CD14-positive monocyte (primary cell): ENCODE measurements around the gene MUC6. TPM values are rescaled to one million over a fixed set of nuclear protein-coding genes. Genes with fewer than 3 reads are reported as not detected.

Experiments
- DNase-seq, 3 donors: peaks; one replicate each; pipeline ENCODE4 v3.0.0-alpha.2; 2011 to 2022
- H2AFZ ChIP-seq: 2 replicates; pipeline ENCODE4 v1.6.0; 2012; ENCODE audit warnings: mild to moderate bottlenecking, low read depth, low read length, inconsistent platforms; ENCODE audit not compliant: insufficient read depth, poor library complexity, severe bottlenecking
- H3K27ac ChIP-seq, 2 donors: 1 replicate in 1 of 2; 2 replicates in 1 of 2; pipeline ENCODE4 v1.5.1; 2012 to 2013; ENCODE audit warnings: low read length in 2 of 2, control low read depth in 1 of 2, inconsistent platforms in 1 of 2, low read depth in 1 of 2, mild to moderate bottlenecking in 1 of 2
- H3K27me3 ChIP-seq, 2 donors: one replicate each; pipeline versions ENCODE4 v1.6.0 to v1.6.1; 2011 to 2013; ENCODE audit warnings: low read length in 2 of 2; ENCODE audit not compliant: control insufficient read depth in 2 of 2, insufficient read depth in 2 of 2
- H3K36me3 ChIP-seq, 2 donors: replicated peaks in 1 of 2; 1 replicate in 1 of 2; 2 replicates in 1 of 2; pipeline versions ENCODE4 v1.5.1 to v1.6.1; 2012 to 2013; ENCODE audit warnings: low read length in 2 of 2, control low read depth in 1 of 2, inconsistent platforms in 1 of 2, mild to moderate bottlenecking in 1 of 2; ENCODE audit not compliant: insufficient read depth in 2 of 2, control insufficient read depth in 1 of 2
- H3K4me1 ChIP-seq, 2 donors: 1 replicate in 1 of 2; 2 replicates in 1 of 2; pipeline versions ENCODE4 v1.5.1 to v1.6.1; 2012 to 2013; ENCODE audit warnings: low read length in 2 of 2, control low read depth in 1 of 2, inconsistent platforms in 1 of 2, mild to moderate bottlenecking in 1 of 2, moderate library complexity in 1 of 2; ENCODE audit not compliant: insufficient read depth in 2 of 2, control insufficient read depth in 1 of 2
- H3K4me2 ChIP-seq: replicated peaks from 2 replicates; pipeline ENCODE3; 2012; ENCODE audit warnings: low read length, moderate library complexity, mild to moderate bottlenecking; ENCODE audit not compliant: poor library complexity, severe bottlenecking; ENCODE audit errors: extremely low read depth
- H3K4me3 ChIP-seq, 3 experiments: fragments of 200-600 bp in 1 of 3; sonication (generic) in 1 of 3; replicated peaks in 1 of 3; 1 replicate in 2 of 3; 2 replicates in 1 of 3; pipeline ENCODE4 v1.5.1; 2011 to 2013; ENCODE audit warnings: low read length in 3 of 3, mild to moderate bottlenecking in 3 of 3, control low read depth in 2 of 3, low read depth in 2 of 3, inconsistent platforms in 1 of 3, moderate library complexity in 1 of 3
- H3K79me2 ChIP-seq: 2 replicates; pipeline ENCODE4 v1.6.0; 2012; ENCODE audit warnings: mild to moderate bottlenecking, control low read depth, inconsistent platforms, low read length, moderate library complexity; ENCODE audit not compliant: insufficient read depth
- H3K9ac ChIP-seq: 2 replicates; pipeline ENCODE4 v1.6.0; 2017; ENCODE audit warnings: low read length, mild to moderate bottlenecking; ENCODE audit not compliant: insufficient read depth, poor library complexity, severe bottlenecking
- H3K9me3 ChIP-seq, 2 donors: replicated peaks in 1 of 2; 1 replicate in 1 of 2; 2 replicates in 1 of 2; pipeline versions ENCODE4 v1.5.1 to v1.6.1; 2012 to 2013; ENCODE audit warnings: low read length in 2 of 2, control low read depth in 1 of 2; ENCODE audit not compliant: control insufficient read depth in 1 of 2, insufficient read depth in 1 of 2
- H4K20me1 ChIP-seq: 2 replicates; pipeline ENCODE4 v1.6.0; 2012; ENCODE audit warnings: mild to moderate bottlenecking, low read length, control low read depth, moderate library complexity; ENCODE audit not compliant: insufficient read depth
- H3K27ac Mint-ChIP-seq, 7 donors: one replicate each; pipeline ENCODE4 v1.8.0; 2020; ENCODE audit warnings: mild to moderate bottlenecking in 7 of 7, mixed read lengths in 7 of 7, moderate library complexity in 6 of 7, inconsistent platforms in 2 of 7
- H3K27me3 Mint-ChIP-seq, 3 donors: one replicate each; pipeline ENCODE4 v1.8.0; 2021 to 2022; ENCODE audit warnings: low read depth in 3 of 3, mild to moderate bottlenecking in 3 of 3, mixed read lengths in 3 of 3, moderate library complexity in 3 of 3, inconsistent platforms in 1 of 3
- H3K36me3 Mint-ChIP-seq, 2 donors: one replicate each; pipeline ENCODE4 v1.8.0; 2020; ENCODE audit warnings: mixed read lengths in 2 of 2, inconsistent platforms in 1 of 2, mild to moderate bottlenecking in 1 of 2
- H3K4me1 Mint-ChIP-seq: one replicate; pipeline ENCODE4 v1.8.0; 2020; ENCODE audit warnings: mild to moderate bottlenecking, mixed read lengths
- H3K4me3 Mint-ChIP-seq, 2 donors: one replicate each; pipeline ENCODE4 v1.8.0; 2020; ENCODE audit warnings: mild to moderate bottlenecking in 2 of 2, mixed read lengths in 2 of 2, moderate library complexity in 1 of 2
- H3K9me3 Mint-ChIP-seq, 7 donors: one replicate each; pipeline ENCODE4 v1.8.0; 2020 to 2022; ENCODE audit warnings: mixed read lengths in 7 of 7, mild to moderate bottlenecking in 6 of 7, moderate library complexity in 6 of 7, inconsistent platforms in 2 of 7
- WGBS: methylation state at CpG from one replicate; pipeline ENCODE4 v1.1.5; 2013; ENCODE audit warnings: missing lambda C conversion rate; ENCODE audit not compliant: insufficient coverage; 5-methylcytosine and 5-hydroxymethylcytosine counted together
- intact Hi-C, 2 donors: fragments of 100-400 bp; cut with micrococcal nuclease; formaldehyde crosslinking; loops; one replicate each; pipeline versions ENCODE4 v1.15.0 to v1.15.1; 2023
- polyA plus RNA-seq, 3 donors: library from polyadenylated mRNA; depleted of rRNA in 1 of 3; unstranded in 2 of 3; stranded (reverse) in 1 of 3; fragments of 300-500 nt in 2 of 3; fragments of >200 nt in 1 of 3; fragmentation: Illumina TruSeq in 2 of 3; gene quantifications; 1 replicate in 2 of 3; 2 replicates in 1 of 3; pipeline ENCODE4 v1.2.3, GENCODE V29; 2012 to 2021
- TF ChIP-seq, protein P1 (sequence below): fragments of 200-600 bp; IDR thresholded peaks from one replicate; pipeline ENCODE4 v1.8.0; 2022; ENCODE audit warnings: antibody characterized with exemption, mild to moderate bottlenecking

The MUC6 gene
- polyA plus RNA-seq, 3 donors: not detected

DNA sequence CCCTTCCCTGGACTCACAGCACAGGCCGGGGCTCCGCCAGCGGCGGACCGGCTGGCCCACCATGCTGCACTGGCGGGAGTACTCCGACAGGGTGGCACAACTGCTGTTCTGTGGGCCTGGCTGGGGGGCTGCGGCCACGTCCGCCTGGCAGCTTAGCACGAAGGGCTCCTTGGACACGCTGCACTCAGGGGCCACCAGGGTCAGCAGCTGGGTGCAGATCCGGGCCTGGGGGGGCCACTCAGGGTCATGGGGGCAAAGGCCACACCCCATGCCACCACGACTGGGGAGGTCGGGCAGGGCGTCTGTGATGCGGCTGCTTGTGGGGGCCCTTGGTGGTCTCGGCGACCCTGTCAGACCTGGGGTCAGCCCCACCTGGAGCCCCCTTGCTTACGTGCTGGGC, 6.0 kb downstream of the MUC6 start:
- intact Hi-C loops: no loop called here
- Histone ChIP-seq H3K4me1 (no peaks in the 10 kb centered on the region), H2AFZ (no peak overlapping the region), H3K36me3 (no peaks in the 10 kb centered on the region), H3K27me3 (no peaks in the 10 kb centered on the region), H3K9ac (no peak overlapping the region), H3K4me2 (no peak overlapping the region), H3K4me3 (no peak overlapping the region), H3K9me3 (no peaks in the 10 kb centered on the region), H3K79me2 (no peaks in the 10 kb centered on the region), H4K20me1 (no peaks in the 10 kb centered on the region), H3K27ac (no peak overlapping the region)
- Mint-ChIP-seq H3K27ac (no peak overlapping the region), H3K27me3 (peaks cover 0 to 3% (median 2%) of the 10 kb centered on the region in 3 donors), H3K4me3 (no peak overlapping the region), H3K9me3 (peaks cover 0 to 6% (median 2%) of the 10 kb centered on the region in 7 donors), H3K36me3 (no peaks in the 10 kb centered on the region), H3K4me1 (no peaks in the 10 kb centered on the region)
- TF ChIP-seq, protein P1, sequence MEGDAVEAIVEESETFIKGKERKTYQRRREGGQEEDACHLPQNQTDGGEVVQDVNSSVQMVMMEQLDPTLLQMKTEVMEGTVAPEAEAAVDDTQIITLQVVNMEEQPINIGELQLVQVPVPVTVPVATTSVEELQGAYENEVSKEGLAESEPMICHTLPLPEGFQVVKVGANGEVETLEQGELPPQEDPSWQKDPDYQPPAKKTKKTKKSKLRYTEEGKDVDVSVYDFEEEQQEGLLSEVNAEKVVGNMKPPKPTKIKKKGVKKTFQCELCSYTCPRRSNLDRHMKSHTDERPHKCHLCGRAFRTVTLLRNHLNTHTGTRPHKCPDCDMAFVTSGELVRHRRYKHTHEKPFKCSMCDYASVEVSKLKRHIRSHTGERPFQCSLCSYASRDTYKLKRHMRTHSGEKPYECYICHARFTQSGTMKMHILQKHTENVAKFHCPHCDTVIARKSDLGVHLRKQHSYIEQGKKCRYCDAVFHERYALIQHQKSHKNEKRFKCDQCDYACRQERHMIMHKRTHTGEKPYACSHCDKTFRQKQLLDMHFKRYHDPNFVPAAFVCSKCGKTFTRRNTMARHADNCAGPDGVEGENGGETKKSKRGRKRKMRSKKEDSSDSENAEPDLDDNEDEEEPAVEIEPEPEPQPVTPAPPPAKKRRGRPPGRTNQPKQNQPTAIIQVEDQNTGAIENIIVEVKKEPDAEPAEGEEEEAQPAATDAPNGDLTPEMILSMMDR: no peak
- 82% methylated on average over 20 of the region's 20 CpGs for WGBS
- no peak for DNase-seq

DNA sequence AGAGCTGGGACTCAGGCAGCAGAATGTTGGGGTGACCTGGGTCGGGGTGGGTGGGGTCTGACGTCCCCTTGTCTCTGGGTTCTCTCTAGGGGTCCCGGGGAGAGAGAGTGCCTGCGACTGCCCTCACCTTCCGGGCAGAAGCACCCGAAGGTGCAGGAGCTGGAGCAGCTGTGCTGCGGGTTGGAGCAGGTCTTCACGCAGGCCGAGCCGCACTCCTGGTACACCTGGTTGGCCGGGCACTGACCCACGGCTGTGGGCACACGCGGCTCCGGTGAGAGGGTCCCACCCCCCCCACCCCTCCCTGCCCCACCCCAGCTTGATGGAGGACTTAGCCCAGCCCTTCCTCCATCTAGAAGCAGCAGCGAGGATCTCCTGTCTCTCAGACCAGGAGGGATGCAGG, 6.4 kb downstream of the MUC6 start:
- H3K36me3 ChIP-seq: no peaks in the 10 kb centered on the region
- no peaks in the 10 kb centered on the region for H3K9me3 ChIP-seq
- H3K27me3 Mint-ChIP-seq: peaks cover 0 to 3% (median 1%) of the 10 kb centered on the region in 3 donors
- TF ChIP-seq, protein P1: no peak
- intact Hi-C loops: no loop called here
- H3K79me2 ChIP-seq: no peaks in the 10 kb centered on the region
- H3K36me3 Mint-ChIP-seq: no peaks in the 10 kb centered on the region
- no peaks in the 10 kb centered on the region for H3K4me1 ChIP-seq
- no peak overlapping the region for H3K9ac ChIP-seq
- no peak for DNase-seq
- WGBS: 82% methylated on average over 11 of the region's 16 CpGs
- H3K4me3 Mint-ChIP-seq: no peak overlapping the region
- no peak overlapping the region for H2AFZ ChIP-seq
- no peak overlapping the region for H3K4me3 ChIP-seq
- no peak overlapping the region for H3K27ac ChIP-seq
- no peaks in the 10 kb centered on the region for H3K4me1 Mint-ChIP-seq
- H3K9me3 Mint-ChIP-seq: peaks cover 0 to 6% (median 2%) of the 10 kb centered on the region in 7 donors
- no peak overlapping the region for H3K27ac Mint-ChIP-seq
- H3K4me2 ChIP-seq: no peak overlapping the region
- H3K27me3 ChIP-seq: no peaks in the 10 kb centered on the region
- H4K20me1 ChIP-seq: no peaks in the 10 kb centered on the region
